HG03060 (cell line): Measurements from ENCODE around the gene LITAF.
"Not testable (repeated sequence)": the region's sequence is repeated elsewhere in the genome, so short reads cannot be mapped to it uniquely, and the experiment has no call there.

Source experiments
- ATAC-seq: cut with Tn5 transposase; IDR thresholded peaks from one replicate; pipeline ENCODE4 v1.9.1; 2021; ENCODE audit warnings: low read depth, moderate number of reproducible peaks; ENCODE audit not compliant: unreplicated experiment

Gene LITAF

GRCh38 chr16:11602321-11602720, 15.6 kb upstream of the LITAF start:
- ATAC-seq = no peak

- no peak for ATAC-seq
Measured at GRCh38 chr16:11601911-11602310, 15.2 kb upstream of the LITAF start.

GRCh38 chr16:11601425-11601824, 14.7 kb upstream of the LITAF start:
- ATAC-seq = no peak

GRCh38 chr16:11599579-11599978, 12.9 kb upstream of the LITAF start:
- ATAC-seq = no peak

GRCh38 chr16:11597235-11598095, 10.7 kb upstream of the LITAF start:
- no peak for ATAC-seq

- no peak for ATAC-seq
Measured at GRCh38 chr16:11596572-11597226, 10.0 kb upstream of the LITAF start.

- no peak for ATAC-seq
Measured at GRCh38 chr16:11593581-11593980, 6.9 kb upstream of the LITAF start.

GRCh38 chr16:11593076-11593475, 6.4 kb upstream of the LITAF start:
- ATAC-seq = not testable (repeated sequence)

GRCh38 chr16:11591630-11592029, 4.9 kb upstream of the LITAF start:
- ATAC-seq = not testable (repeated sequence)

- no peak for ATAC-seq
Measured at GRCh38 chr16:11589198-11589550, 2.5 kb upstream of the LITAF start.

GRCh38 chr16:11588321-11589197, 1.8 kb upstream of the LITAF start:
- no peak for ATAC-seq

- no peak for ATAC-seq
Measured at GRCh38 chr16:11587643-11588247, 1.0 kb upstream of the LITAF start.

- ATAC-seq = no peak
Measured at GRCh38 chr16:11586378-11586855, 302 bp downstream of the LITAF start.

- no peak for ATAC-seq
Measured at GRCh38 chr16:11585460-11586377, 1.0 kb downstream of the LITAF start.

- no peak for ATAC-seq
Measured at GRCh38 chr16:11583889-11584565, 2.7 kb downstream of the LITAF start.

- ATAC-seq = no peak
Measured at GRCh38 chr16:11583166-11583565, 3.6 kb downstream of the LITAF start.

GRCh38 chr16:11582157-11582814, 4.4 kb downstream of the LITAF start:
- ATAC-seq = no peak

GRCh38 chr16:11581678-11582077, 5.0 kb downstream of the LITAF start:
- ATAC-seq = no peak
